ENCODE results near the gene XK.
"Not testable (repeated sequence)": the region's sequence is repeated elsewhere in the genome, so short reads cannot be mapped to it uniquely, and the experiment has no call there.

XK gene

GRCh38 chrX:37757082-37757481 lies 71.5 kb downstream of the XK start:
- DNase-seq = no peak

GRCh38 chrX:37759351-37759750 lies 73.8 kb downstream of the XK start:
- no peak for DNase-seq

GRCh38 chrX:37759878-37760418 lies 74.4 kb downstream of the XK start:
- DNase-seq = no peak

GRCh38 chrX:37763400-37763799 lies 77.8 kb downstream of the XK start:
- DNase-seq = no peak

GRCh38 chrX:37765507-37765906 lies 79.9 kb downstream of the XK start:
- no peak for DNase-seq

GRCh38 chrX:37767430-37767829 lies 81.8 kb downstream of the XK start:
- DNase-seq = no peak

- not testable (repeated sequence) for DNase-seq
Observed at GRCh38 chrX:37768866-37769265, 83.3 kb downstream of the XK start.

- no peak for DNase-seq
Observed at GRCh38 chrX:37776283-37776986, 90.8 kb downstream of the XK start.

GRCh38 chrX:37776987-37777325 lies 91.4 kb downstream of the XK start:
- no peak for DNase-seq

- DNase-seq = no peak
Observed at GRCh38 chrX:37779857-37780256, 94.3 kb downstream of the XK start, which contains the start of gene CYBB. Gene CYBB, plus strand, starts transcription at chrX:37780059. Its CDS starts 19 bp downstream, at chrX:37780078.

GRCh38 chrX:37781081-37781480 lies 95.5 kb downstream of the XK start:
- no peak for DNase-seq
